SK-N-SH (cell line): ENCODE measurements around the gene KRTAP9-4.
"Not testable (repeated sequence)": the region's sequence is repeated elsewhere in the genome, so short reads cannot be mapped to it uniquely, and the experiment has no call there.

Experiments used
- CTCF ChIP-seq: fragments of 200-600 bp; sonication (generic); IDR thresholded peaks from 2 replicates; pipeline ENCODE4 v1.6.1; 2017; ENCODE audit warnings: antibody characterized with exemption, mild to moderate bottlenecking, moderate library complexity
- FOXM1 ChIP-seq: IDR thresholded peaks from 2 replicates; pipeline ENCODE4 v1.4.0; 2012; ENCODE audit warnings: low read depth, mild to moderate bottlenecking
- NRF1 ChIP-seq: IDR thresholded peaks from 2 replicates; pipeline ENCODE4 v1.6.1; 2012; ENCODE audit warnings: low read depth, mild to moderate bottlenecking, low read length
- RAD21 ChIP-seq: IDR thresholded peaks from 2 replicates; pipeline ENCODE4 v1.6.1; 2012; ENCODE audit warnings: mild to moderate bottlenecking, low read length
- TCF12 ChIP-seq: IDR thresholded peaks from 2 replicates; pipeline ENCODE4 v1.4.0; 2012
- USF1 ChIP-seq: IDR thresholded peaks from 2 replicates; pipeline ENCODE4 v1.4.0; 2012; ENCODE audit warnings: low read depth, borderline replicate concordance

- TF ChIP-seq FOXM1, USF1, CTCF, TCF12, NRF1, RAD21: not testable (repeated sequence)
Measured at GRCh38 chr17:41275648-41276190, 26.2 kb downstream of the KRTAP9-4 start, which contains the start of gene KRTAP9-7.
